Sigmoid colon (tissue), 4 donors: Measurements from ENCODE around the gene APLF.

Experiments used
- CTCF ChIP-seq, 4 experiments: fragments of 450-650 bp in 3 of 4; fragments of 200-600 bp in 1 of 4; IDR thresholded peaks; one replicate each; pipeline ENCODE4 v1.5.1; 2016 to 2019; ENCODE audit warnings: antibody characterized with exemption in 4 of 4, mild to moderate bottlenecking in 3 of 4, moderate library complexity in 2 of 4
- POLR2A ChIP-seq, 2 donors: fragments of 450-650 bp; IDR thresholded peaks; one replicate each; pipeline ENCODE4 v1.6.1; 2016; ENCODE audit warnings: antibody characterized with exemption in 2 of 2, mild to moderate bottlenecking in 2 of 2, moderate library complexity in 2 of 2
- POLR2AphosphoS5 ChIP-seq, 4 donors: sonication (generic); formaldehyde crosslinking; IDR thresholded peaks; one replicate each; pipeline ENCODE4 v1.6.1; 2017; ENCODE audit warnings: antibody characterized with exemption in 4 of 4

- TF ChIP-seq CTCF (IDR thresholded peaks at IDR 0.05) (peak in 2 of 4 experiments; percentile 36 to 43), POLR2A (IDR thresholded peaks at IDR 0.05) (no peak), POLR2AphosphoS5 (IDR thresholded peaks at IDR 0.05) (no peak)
These were observed 20.5 kb downstream of the APLF start for GRCh38 chr2:68487773-68488355.
